K562 (cell line): Measurements from ENCODE around the gene MSMO1. TPM values are rescaled to one million over a fixed set of nuclear protein-coding genes. Genes with fewer than 3 reads are reported as not detected.

Source experiments
- ATAC-seq: fragments of 200-7000 bp; cut with Tn5 transposase; 3 replicates; pipeline ENCODE4 v1.9.1; 2020; ENCODE audit warnings: moderate library complexity
- BruUV-seq: library from RNA; stranded (reverse); fragments of 400-500 nt; replicated peaks from 2 replicates; lab custom pipeline; 2021; lab: Mats Ljungman, UMichigan
- CTCF ChIA-PET: fragments of 300-600 bp; formaldehyde crosslinking; extraction: SDS; loops from one replicate; lab custom pipeline; 2021; ENCODE audit warnings: low intra/inter-chr PET ratio; lab: Yijun Ruan, JAX
- POLR2A ChIA-PET: fragments of 300-600, 350-650 bp; sonication (Branson Sonifier 250); formaldehyde crosslinking; extraction: SDS; loops from one replicate; lab custom pipeline; 2021; ENCODE audit warnings: antibody characterized with exemption, inconsistent platforms; lab: Yijun Ruan, JAX
- DNase-seq, 4 experiments: peaks; one replicate each; pipeline versions ENCODE4 v3.0.0 to v3.0.0-alpha.2; 2011 to 2018; ENCODE audit warnings: low spot score in 3 of 4, mixed read lengths in 3 of 4; ENCODE audit errors: extremely low read depth in 1 of 4
- FAIRE-seq: peaks from 2 replicates; lab custom pipeline; 2011; peaks lifted over from hg19 to GRCh38; lab: Jason Lieb, UNC
- H2AFZ ChIP-seq: 2 replicates; pipeline ENCODE4 v1.6.0; 2011; ENCODE audit warnings: low read depth, low read length, control low read depth, inconsistent platforms
- H3K27ac ChIP-seq: fragments of 200-600 bp; 3 replicates; pipeline ENCODE4 v1.8.0; 2011; ENCODE audit warnings: low read depth, mild to moderate bottlenecking, control low read depth, inconsistent platforms, low read length, moderate library complexity, mixed read lengths; ENCODE audit errors: extremely low read depth
- H3K27me3 ChIP-seq, 2 experiments: fragments of 300-600 bp in 1 of 2; 2 replicates in 1 of 2; 3 replicates in 1 of 2; pipeline versions ENCODE4 v1.6.0 to v1.8.0; 2011; ENCODE audit warnings: inconsistent platforms in 2 of 2, low read length in 2 of 2, mild to moderate bottlenecking in 1 of 2, mixed read lengths in 1 of 2, moderate library complexity in 1 of 2; ENCODE audit not compliant: control insufficient read depth in 2 of 2, insufficient read depth in 2 of 2
- H3K36me3 ChIP-seq: fragments of 300-600 bp; 3 replicates; pipeline ENCODE4 v1.8.0; 2011; ENCODE audit warnings: mild to moderate bottlenecking, low read length, inconsistent platforms; ENCODE audit not compliant: control insufficient read depth, insufficient read depth
- H3K4me1 ChIP-seq, 2 experiments: fragments of 200-600 bp in 1 of 2; replicated peaks in 1 of 2; 2 replicates in 1 of 2; 3 replicates in 1 of 2; pipeline versions ENCODE4 v1.5.1 to v1.8.0; 2011; ENCODE audit warnings: inconsistent platforms in 2 of 2, low read length in 2 of 2, mild to moderate bottlenecking in 1 of 2, mixed read lengths in 1 of 2, moderate library complexity in 1 of 2; ENCODE audit not compliant: control insufficient read depth in 2 of 2, insufficient read depth in 2 of 2
- H3K4me2 ChIP-seq: 2 replicates; pipeline ENCODE4 v1.6.1; 2011; ENCODE audit warnings: low read length, control low read depth, inconsistent platforms, mixed read lengths; ENCODE audit not compliant: insufficient read depth
- H3K4me3 ChIP-seq: fragments of 200-600 bp; sonication (generic), shearing (Covaris generic); 2 replicates; pipeline ENCODE4 v1.5.1; 2016; ENCODE audit warnings: control low read depth, inconsistent platforms
- H3K79me2 ChIP-seq: fragments of 200-600 bp; 3 replicates; pipeline ENCODE4 v1.8.0; 2011; ENCODE audit warnings: low read length, inconsistent platforms; ENCODE audit not compliant: control insufficient read depth, insufficient read depth
- H3K9ac ChIP-seq, 2 experiments: 2 replicates each; pipeline versions ENCODE4 v1.6.0 to v1.6.1; 2011; ENCODE audit warnings: low read depth in 2 of 2, low read length in 2 of 2, control low read depth in 1 of 2, inconsistent platforms in 1 of 2, mild to moderate bottlenecking in 1 of 2, mixed read lengths in 1 of 2; ENCODE audit not compliant: insufficient read depth in 1 of 2
- H3K9me1 ChIP-seq: one replicate; pipeline ENCODE4 v1.6.0; 2011; ENCODE audit warnings: inconsistent platforms, mild to moderate bottlenecking, low read length, moderate library complexity; ENCODE audit not compliant: control insufficient read depth, insufficient read depth
- H3K9me3 ChIP-seq: replicated peaks from 2 replicates; pipeline ENCODE4 v1.5.1; 2011; ENCODE audit warnings: low read depth, low read length, inconsistent platforms; ENCODE audit not compliant: control insufficient read depth, insufficient read depth
- H4K20me1 ChIP-seq: replicated peaks from 2 replicates; pipeline ENCODE4 v1.6.1; 2011; ENCODE audit warnings: low read length, inconsistent platforms, mixed read lengths; ENCODE audit not compliant: control insufficient read depth, insufficient read depth
- DIDO1 ChIP-seq: fragments of 450-650 bp; IDR thresholded peaks from 2 replicates; pipeline ENCODE4 v1.6.1; 2016; ENCODE audit warnings: low read depth, missing biosample characterization, missing genetic modification characterization
- ETS2 ChIP-seq: IDR thresholded peaks from 2 replicates; pipeline ENCODE4 v1.6.1; 2016; ENCODE audit warnings: borderline replicate concordance, missing genetic modification characterization, mild to moderate bottlenecking, moderate library complexity, missing compliant biosample characterization; ENCODE audit not compliant: poor library complexity, severe bottlenecking
- FOXJ2 ChIP-seq: fragments of 200-800 bp; sonication (Bioruptor generic); IDR thresholded peaks from 2 replicates; pipeline ENCODE4 v1.6.1; 2016; ENCODE audit warnings: missing genetic modification characterization, missing compliant biosample characterization
- ILK ChIP-seq: fragments of 450-650 bp; IDR thresholded peaks from 2 replicates; pipeline ENCODE4 v1.6.1; 2016; ENCODE audit warnings: missing genetic modification characterization, low read depth, mild to moderate bottlenecking, missing compliant biosample characterization, moderate library complexity, borderline replicate concordance
- SMARCE1 ChIP-seq: fragments of 450-650 bp; IDR thresholded peaks from 2 replicates; pipeline ENCODE4 v1.7.1; 2016; ENCODE audit warnings: mild to moderate bottlenecking
- ZNF407 ChIP-seq: fragments of 450-650 bp; IDR thresholded peaks from 2 replicates; pipeline ENCODE4 v1.6.1; 2016; ENCODE audit warnings: low read depth
- WGBS: fragments of 100-300 bp; shearing (Covaris generic); methylation state at CpG from one replicate; pipeline ENCODE4 v1.1.6; 2016; ENCODE audit warnings: low coverage, mixed read lengths; ENCODE audit not compliant: insufficient coverage; ENCODE audit errors: missing lambda C conversion rate; 5-methylcytosine and 5-hydroxymethylcytosine counted together
- in situ Hi-C: fragments of 300-500 bp; cut with MboI; formaldehyde crosslinking; loops from 4 replicates; pipeline ENCODE4 v1.15.0; 2018; ENCODE audit warnings: inconsistent platforms, mixed read lengths
- intact Hi-C: fragments of 100-400 bp; cut with micrococcal nuclease; formaldehyde crosslinking; loops from 2 replicates; pipeline ENCODE4 v1.14.2; 2022
- polyA plus RNA-seq, 8 experiments: library from polyadenylated mRNA; depleted of rRNA in 4 of 8; stranded (reverse) in 5 of 8; unstranded in 3 of 8; fragments of >200 nt; fragmentation: Nextera tagmentation in 2 of 8; fragmentation: Illumina TruSeq in 1 of 8; extraction: Ambion mirVana in 2 of 8; extraction: Trizol in 1 of 8; gene quantifications; 2 replicates each; pipeline versions ENCODE4 v1.2.1 to v1.2.3, GENCODE V29; 2011 to 2014; ENCODE audit warnings: inconsistent platforms in 1 of 8, missing spikeins in 1 of 8
- total RNA-seq, 7 experiments: library from RNA; depleted of rRNA in 6 of 7; stranded (reverse); fragments of >200 nt in 6 of 7; fragmentation: Illumina TruSeq in 2 of 7; extraction: Trizol in 2 of 7; gene quantifications; 2 replicates each; pipeline versions ENCODE4 v1.2.1 to v1.2.3, GENCODE V29; 2011 to 2021; ENCODE audit warnings: low replicate concordance in 1 of 7
- TF ChIP-seq, protein P1 (sequence below): fragments of 200-800 bp; sonication (Bioruptor generic); IDR thresholded peaks from 2 replicates; pipeline ENCODE4 v1.6.1; 2017; ENCODE audit warnings: missing genetic modification characterization, missing compliant biosample characterization
- TF ChIP-seq, protein P2 (sequence below): fragments of 250-450 bp; sonication (Bioruptor Pico); IDR thresholded peaks from 2 replicates; pipeline ENCODE4 v1.8.0; 2022; ENCODE audit warnings: moderate library complexity, mild to moderate bottlenecking, inconsistent platforms
- TF ChIP-seq, protein P3 (sequence below): sonication (generic); formaldehyde crosslinking; IDR thresholded peaks from 2 replicates; pipeline ENCODE4 v1.8.1; 2022; ENCODE audit warnings: missing genetic modification reagents

MSMO1 gene
- total and polyA plus RNA-seq, 9 of the 15 experiments (the other 6 are each of a cell fraction or from before 2014, with no cell fraction given) = 32.0 to 172 (median 63.5) TPM

GRCh38 chr4:165379678-165380064 is 52.2 kb downstream of the MSMO1 start (continued):
- TF ChIP-seq ZNF407 = no peak

- intact Hi-C loops (no loop called here), in situ Hi-C loops (no loop called here)
- CTCF ChIA-PET = no interaction called here
- TF ChIP-seq, protein P1, sequence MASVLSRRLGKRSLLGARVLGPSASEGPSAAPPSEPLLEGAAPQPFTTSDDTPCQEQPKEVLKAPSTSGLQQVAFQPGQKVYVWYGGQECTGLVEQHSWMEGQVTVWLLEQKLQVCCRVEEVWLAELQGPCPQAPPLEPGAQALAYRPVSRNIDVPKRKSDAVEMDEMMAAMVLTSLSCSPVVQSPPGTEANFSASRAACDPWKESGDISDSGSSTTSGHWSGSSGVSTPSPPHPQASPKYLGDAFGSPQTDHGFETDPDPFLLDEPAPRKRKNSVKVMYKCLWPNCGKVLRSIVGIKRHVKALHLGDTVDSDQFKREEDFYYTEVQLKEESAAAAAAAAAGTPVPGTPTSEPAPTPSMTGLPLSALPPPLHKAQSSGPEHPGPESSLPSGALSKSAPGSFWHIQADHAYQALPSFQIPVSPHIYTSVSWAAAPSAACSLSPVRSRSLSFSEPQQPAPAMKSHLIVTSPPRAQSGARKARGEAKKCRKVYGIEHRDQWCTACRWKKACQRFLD (CRISPR knock-in tag) = no peak
- no peak for TF ChIP-seq FOXJ2 (tag)
- TF ChIP-seq, protein P2, sequence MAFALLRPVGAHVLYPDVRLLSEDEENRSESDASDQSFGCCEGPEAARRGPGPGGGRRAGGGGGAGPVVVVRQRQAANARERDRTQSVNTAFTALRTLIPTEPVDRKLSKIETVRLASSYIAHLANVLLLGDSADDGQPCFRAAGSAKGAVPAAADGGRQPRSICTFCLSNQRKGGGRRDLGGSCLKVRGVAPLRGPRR (CRISPR knock-in tag) = no peak
- TF ChIP-seq SMARCE1 = no peak
- no peak for TF ChIP-seq DIDO1
- TF ChIP-seq, protein P3, sequence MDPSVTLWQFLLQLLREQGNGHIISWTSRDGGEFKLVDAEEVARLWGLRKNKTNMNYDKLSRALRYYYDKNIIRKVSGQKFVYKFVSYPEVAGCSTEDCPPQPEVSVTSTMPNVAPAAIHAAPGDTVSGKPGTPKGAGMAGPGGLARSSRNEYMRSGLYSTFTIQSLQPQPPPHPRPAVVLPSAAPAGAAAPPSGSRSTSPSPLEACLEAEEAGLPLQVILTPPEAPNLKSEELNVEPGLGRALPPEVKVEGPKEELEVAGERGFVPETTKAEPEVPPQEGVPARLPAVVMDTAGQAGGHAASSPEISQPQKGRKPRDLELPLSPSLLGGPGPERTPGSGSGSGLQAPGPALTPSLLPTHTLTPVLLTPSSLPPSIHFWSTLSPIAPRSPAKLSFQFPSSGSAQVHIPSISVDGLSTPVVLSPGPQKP = no peak
- TF ChIP-seq ILK (tag) = no peak
- TF ChIP-seq ETS2 (tag) = no peak
These were observed 53.3 kb downstream of the MSMO1 start for GRCh38 chr4:165380805-165381204.

More at GRCh38 chr4:165380805-165381204, 53.3 kb downstream of the MSMO1 start:
- Histone ChIP-seq H3K9me3 (no peaks in the 10 kb centered on the region), H2AFZ (no peak overlapping the region), H4K20me1 (no peaks in the 10 kb centered on the region), H3K4me1 (peaks cover 0 to 7% of the 10 kb centered on the region in 2 experiments; a peak in 2 of 5 replicates), H3K4me2 (no peak overlapping the region), H3K79me2 (no peaks in the 10 kb centered on the region), H3K9ac (no peak overlapping the region), H3K4me3 (no peak overlapping the region), H3K36me3 (no peaks in the 10 kb centered on the region), H3K9me1 (no peaks in the 10 kb centered on the region), H3K27ac (no peak overlapping the region), H3K27me3 (peaks cover 0 to 7% of the 10 kb centered on the region in 2 experiments; a peak in 2 of 5 replicates)
- BruUV-seq = no TSS peak
- WGBS = 10% methylated on average over 1 of the region's 1 CpG
- POLR2A ChIA-PET = no interaction called here
- FAIRE-seq (no peak), ATAC-seq (no peak), DNase-seq (no peak)
